Activated T-cell treated with anti-CD3 and anti-CD28 coated beads, Interleukin-2, amount 50 U/mL, for 24 hours (primary cell): ENCODE data around the gene FAM13A.

Experiments used
- DNase-seq: peaks from one replicate; pipeline ENCODE4 v3.0.0-alpha.2; 2020
- H3K27ac Mint-ChIP-seq: 2 replicates; pipeline ENCODE4 v1.8.0; 2020; ENCODE audit warnings: mild to moderate bottlenecking, mixed read lengths
- H3K27me3 Mint-ChIP-seq: 2 replicates; pipeline ENCODE4 v1.8.0; 2020; ENCODE audit warnings: mixed read lengths
- H3K36me3 Mint-ChIP-seq: 2 replicates; pipeline ENCODE4 v1.8.0; 2020; ENCODE audit warnings: low read depth, mixed read lengths
- H3K4me1 Mint-ChIP-seq: 2 replicates; pipeline ENCODE4 v1.8.0; 2020; ENCODE audit warnings: low read depth, mixed read lengths
- H3K4me3 Mint-ChIP-seq: 2 replicates; pipeline ENCODE4 v1.8.0; 2020; ENCODE audit warnings: mild to moderate bottlenecking, moderate library complexity, mixed read lengths
- H3K9me3 Mint-ChIP-seq: 2 replicates; pipeline ENCODE4 v1.8.0; 2020; ENCODE audit warnings: mixed read lengths

The FAM13A gene

GRCh38 chr4:88792268-88792781 is 264.7 kb downstream of the FAM13A start:
- no peak for DNase-seq
- H3K9me3 Mint-ChIP-seq = no peaks in the 10 kb centered on the region
- H3K4me3 Mint-ChIP-seq = no peak overlapping the region
- peaks cover 4% of the 10 kb centered on the region for H3K27me3 Mint-ChIP-seq
- peak overlapping the region; percentile 19 for H3K27ac Mint-ChIP-seq
- H3K4me1 Mint-ChIP-seq = peaks cover 19% of the 10 kb centered on the region
- H3K36me3 Mint-ChIP-seq = no peaks in the 10 kb centered on the region

- H3K9me3 Mint-ChIP-seq = no peaks in the 10 kb centered on the region
- peaks cover 19% of the 10 kb centered on the region for H3K4me1 Mint-ChIP-seq
- H3K36me3 Mint-ChIP-seq = no peaks in the 10 kb centered on the region
- H3K4me3 Mint-ChIP-seq = no peak overlapping the region
- H3K27me3 Mint-ChIP-seq = no peaks in the 10 kb centered on the region
- DNase-seq = no peak
- H3K27ac Mint-ChIP-seq = no peak overlapping the region
Measured at GRCh38 chr4:88791274-88791673, 265.7 kb downstream of the FAM13A start.

GRCh38 chr4:88788895-88789294 is 268.1 kb downstream of the FAM13A start:
- Mint-ChIP-seq H3K36me3 (no peaks in the 10 kb centered on the region), H3K27ac (no peak overlapping the region), H3K4me3 (no peak overlapping the region), H3K9me3 (no peaks in the 10 kb centered on the region), H3K4me1 (peaks cover 19% of the 10 kb centered on the region), H3K27me3 (no peaks in the 10 kb centered on the region)
- no peak for DNase-seq

- Mint-ChIP-seq H3K27ac (no peak overlapping the region), H3K4me3 (no peak overlapping the region), H3K9me3 (no peaks in the 10 kb centered on the region), H3K4me1 (peaks cover 15% of the 10 kb centered on the region), H3K27me3 (no peaks in the 10 kb centered on the region), H3K36me3 (no peaks in the 10 kb centered on the region)
- DNase-seq = no peak
Measured at GRCh38 chr4:88788424-88788823, 268.6 kb downstream of the FAM13A start.

- H3K4me3 Mint-ChIP-seq = no peak overlapping the region
- no peaks in the 10 kb centered on the region for H3K4me1 Mint-ChIP-seq
- no peaks in the 10 kb centered on the region for H3K27me3 Mint-ChIP-seq
- no peak for DNase-seq
- H3K27ac Mint-ChIP-seq = no peak overlapping the region
- no peaks in the 10 kb centered on the region for H3K36me3 Mint-ChIP-seq
- H3K9me3 Mint-ChIP-seq = no peaks in the 10 kb centered on the region
Measured at GRCh38 chr4:88786011-88786410, 271.0 kb downstream of the FAM13A start.

GRCh38 chr4:88780389-88780788 is 276.6 kb downstream of the FAM13A start:
- H3K27ac Mint-ChIP-seq = no peak overlapping the region
- no peak overlapping the region for H3K4me3 Mint-ChIP-seq
- no peak for DNase-seq

GRCh38 chr4:88779431-88779830 is 277.6 kb downstream of the FAM13A start:
- no peak for DNase-seq
- Mint-ChIP-seq H3K36me3 (no peaks in the 10 kb centered on the region), H3K27ac (no peak overlapping the region), H3K27me3 (no peaks in the 10 kb centered on the region), H3K4me3 (no peak overlapping the region), H3K4me1 (no peaks in the 10 kb centered on the region), H3K9me3 (no peaks in the 10 kb centered on the region)

More at GRCh38 chr4:88780389-88780788, 276.6 kb downstream of the FAM13A start:
- H3K9me3 Mint-ChIP-seq = no peaks in the 10 kb centered on the region
- H3K36me3 Mint-ChIP-seq = no peaks in the 10 kb centered on the region
- no peaks in the 10 kb centered on the region for H3K27me3 Mint-ChIP-seq
- H3K4me1 Mint-ChIP-seq = no peaks in the 10 kb centered on the region

- DNase-seq = no peak
- Mint-ChIP-seq H3K27ac (no peak overlapping the region), H3K36me3 (no peaks in the 10 kb centered on the region), H3K4me3 (no peak overlapping the region), H3K4me1 (no peaks in the 10 kb centered on the region), H3K9me3 (no peaks in the 10 kb centered on the region), H3K27me3 (no peaks in the 10 kb centered on the region)
Measured at GRCh38 chr4:88775529-88775928, 281.5 kb downstream of the FAM13A start.

GRCh38 chr4:88775026-88775425 is 282.0 kb downstream of the FAM13A start:
- Mint-ChIP-seq H3K27me3 (no peaks in the 10 kb centered on the region), H3K4me3 (no peak overlapping the region), H3K27ac (no peak overlapping the region), H3K9me3 (no peaks in the 10 kb centered on the region), H3K36me3 (no peaks in the 10 kb centered on the region), H3K4me1 (no peaks in the 10 kb centered on the region)
- DNase-seq = no peak

- Mint-ChIP-seq H3K9me3 (no peaks in the 10 kb centered on the region), H3K27ac (no peak overlapping the region), H3K4me3 (no peak overlapping the region), H3K4me1 (no peaks in the 10 kb centered on the region), H3K27me3 (no peaks in the 10 kb centered on the region), H3K36me3 (no peaks in the 10 kb centered on the region)
- DNase-seq = no peak
Measured at GRCh38 chr4:88771883-88772450, 285.0 kb downstream of the FAM13A start.

GRCh38 chr4:88765729-88766128 is 291.3 kb downstream of the FAM13A start:
- H3K27ac Mint-ChIP-seq = no peak overlapping the region
- no peaks in the 10 kb centered on the region for H3K36me3 Mint-ChIP-seq
- no peaks in the 10 kb centered on the region for H3K9me3 Mint-ChIP-seq
- H3K27me3 Mint-ChIP-seq = no peaks in the 10 kb centered on the region
- H3K4me1 Mint-ChIP-seq = no peaks in the 10 kb centered on the region
- no peak overlapping the region for H3K4me3 Mint-ChIP-seq
- no peak for DNase-seq

- Mint-ChIP-seq H3K27me3 (no peaks in the 10 kb centered on the region), H3K4me1 (no peaks in the 10 kb centered on the region), H3K4me3 (no peak overlapping the region), H3K27ac (no peak overlapping the region), H3K9me3 (no peaks in the 10 kb centered on the region), H3K36me3 (no peaks in the 10 kb centered on the region)
- no peak for DNase-seq
Measured at GRCh38 chr4:88763075-88763474, 293.9 kb downstream of the FAM13A start.

GRCh38 chr4:88761861-88762523 is 295.0 kb downstream of the FAM13A start:
- no peaks in the 10 kb centered on the region for H3K27me3 Mint-ChIP-seq
- no peak overlapping the region for H3K27ac Mint-ChIP-seq
- no peak overlapping the region for H3K4me3 Mint-ChIP-seq
- no peaks in the 10 kb centered on the region for H3K4me1 Mint-ChIP-seq
- H3K9me3 Mint-ChIP-seq = no peaks in the 10 kb centered on the region
- no peaks in the 10 kb centered on the region for H3K36me3 Mint-ChIP-seq
- no peak for DNase-seq

GRCh38 chr4:88761342-88761741 is 295.6 kb downstream of the FAM13A start:
- DNase-seq = no peak
- H3K4me1 Mint-ChIP-seq = no peaks in the 10 kb centered on the region
- no peaks in the 10 kb centered on the region for H3K27me3 Mint-ChIP-seq
- no peak overlapping the region for H3K4me3 Mint-ChIP-seq
- H3K9me3 Mint-ChIP-seq = no peaks in the 10 kb centered on the region
- H3K36me3 Mint-ChIP-seq = no peaks in the 10 kb centered on the region
- no peak overlapping the region for H3K27ac Mint-ChIP-seq

- Mint-ChIP-seq H3K9me3 (no peaks in the 10 kb centered on the region), H3K4me3 (no peak overlapping the region), H3K27me3 (no peaks in the 10 kb centered on the region), H3K36me3 (no peaks in the 10 kb centered on the region), H3K4me1 (no peaks in the 10 kb centered on the region), H3K27ac (no peak overlapping the region)
- DNase-seq = no peak
Measured at GRCh38 chr4:88759895-88760290, 297.1 kb downstream of the FAM13A start.
